ENCODE measurements around the gene RAPGEF6.
"Not testable (repeated sequence)": the region's sequence is repeated elsewhere in the genome, so short reads cannot be mapped to it uniquely, and the experiment has no call there.

Gene RAPGEF6

DNA sequence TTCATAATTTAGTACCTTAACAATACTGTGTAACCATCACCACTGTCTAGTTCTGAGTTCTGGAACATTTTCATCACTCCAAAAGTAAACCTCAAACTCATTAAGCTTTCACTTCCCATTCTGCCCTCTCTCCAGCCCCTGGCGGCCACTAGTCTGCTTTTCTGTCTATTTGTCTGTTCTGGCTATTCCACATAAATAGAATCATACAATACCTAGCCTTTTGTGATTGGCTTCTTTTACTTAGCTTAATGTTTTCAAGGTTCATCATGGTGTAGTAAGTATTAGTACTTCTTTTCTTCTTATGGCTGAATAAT lies 138.7 kb downstream of the RAPGEF6 start:
- no peak for DNase-seq (ENCODE audit: low read depth)

DNA sequence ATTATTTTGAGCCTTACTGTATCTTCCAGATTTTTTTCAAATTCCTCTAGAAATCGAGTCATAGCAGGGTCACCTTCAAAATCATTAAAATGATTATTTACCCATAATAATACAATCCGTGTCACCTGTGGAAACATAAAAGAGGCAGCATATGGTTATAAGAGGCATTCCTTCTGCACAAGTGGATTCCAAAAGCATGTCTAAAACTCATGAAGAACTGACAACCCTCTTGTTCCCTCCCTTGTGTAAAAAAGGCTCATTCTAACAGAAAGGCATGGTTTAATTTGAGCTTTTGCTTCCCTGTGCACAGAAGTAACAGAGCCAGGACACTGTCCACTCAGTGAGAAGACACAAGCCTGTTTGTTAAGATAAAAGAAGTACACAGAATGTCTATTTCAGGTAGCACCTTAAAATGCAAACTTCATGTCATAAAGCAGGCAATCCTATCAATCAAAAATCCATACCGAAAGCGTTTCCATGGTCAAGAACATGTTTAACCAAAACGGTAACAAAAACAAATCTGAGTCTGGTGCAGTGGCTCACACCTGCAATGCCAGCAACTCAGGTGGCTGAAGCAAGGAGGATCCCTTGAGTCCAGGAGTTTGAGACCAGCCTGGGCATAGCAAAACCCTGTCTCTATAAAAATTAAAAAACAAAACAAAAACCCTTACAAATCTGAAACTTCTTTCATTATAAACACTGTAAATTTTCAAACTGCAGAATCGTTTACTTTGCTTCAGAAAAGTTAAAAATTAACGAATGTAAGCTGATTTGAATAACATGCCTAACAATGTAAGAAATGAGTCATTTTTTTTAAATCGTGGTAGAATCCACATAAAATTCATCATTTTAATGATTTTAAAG lies 139.3 kb downstream of the RAPGEF6 start:
- no peak for DNase-seq (ENCODE audit: low read depth)

DNA sequence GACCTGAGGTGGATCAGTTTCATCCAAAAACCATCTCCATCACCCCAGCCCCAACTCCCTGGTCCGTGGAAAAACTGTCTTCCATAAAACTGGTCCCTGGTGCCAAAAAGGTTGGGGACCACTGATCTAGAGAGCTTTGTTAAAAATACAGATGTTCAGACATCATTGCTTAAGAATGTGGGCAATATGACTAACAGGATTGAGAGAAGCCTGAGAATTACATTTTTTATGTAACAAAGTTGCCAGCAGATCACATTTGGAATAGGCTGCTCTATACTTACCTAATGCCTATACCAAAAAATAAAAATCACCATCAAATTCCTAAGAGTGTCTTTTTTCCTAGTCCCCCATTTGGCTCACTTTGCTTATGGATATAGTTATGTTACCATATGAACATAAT lies 143.3 kb downstream of the RAPGEF6 start:
- DNase-seq (ENCODE audit: low read depth) = no peak

DNA sequence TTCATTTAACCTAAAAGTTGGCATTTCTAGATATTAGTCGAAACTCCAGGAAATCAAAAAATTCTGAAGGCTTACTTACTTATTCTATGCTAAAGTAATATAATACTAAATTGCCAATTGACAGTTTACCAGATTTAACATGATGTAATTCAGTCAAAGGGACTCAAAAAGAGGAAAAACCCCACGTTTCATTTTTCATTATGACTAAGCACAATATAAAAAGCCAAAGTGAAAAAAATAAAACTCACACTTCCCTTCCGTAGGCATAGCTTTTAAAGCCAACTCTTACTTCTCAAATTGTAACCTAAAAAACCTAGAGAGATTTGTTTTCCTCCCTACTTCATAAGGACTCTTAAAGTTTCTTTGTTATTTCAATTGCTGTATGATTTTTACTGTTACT lies 146.6 kb downstream of the RAPGEF6 start:
- DNase-seq (ENCODE audit: low read depth) = no peak

DNA sequence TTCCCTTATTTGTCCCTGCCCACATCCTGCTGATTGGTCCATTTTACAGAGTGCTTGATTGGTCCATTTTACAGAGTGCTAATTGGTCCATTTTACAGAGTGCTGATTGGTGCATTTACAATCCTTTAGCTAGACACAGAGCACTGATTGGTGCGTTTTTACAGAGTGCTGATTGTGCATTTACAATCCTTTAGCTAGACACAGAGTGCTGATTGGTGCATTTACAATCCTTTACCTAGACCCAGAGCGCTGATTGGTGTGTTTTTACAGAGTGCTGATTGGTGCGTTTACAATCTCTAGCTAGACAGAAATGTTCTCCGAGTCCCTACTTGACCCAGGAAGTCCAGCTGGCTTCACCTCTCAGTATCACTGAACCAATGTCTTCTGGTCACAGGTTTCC lies 147.7 kb downstream of the RAPGEF6 start:
- DNase-seq (ENCODE audit: low read depth) = not testable (repeated sequence)

DNA sequence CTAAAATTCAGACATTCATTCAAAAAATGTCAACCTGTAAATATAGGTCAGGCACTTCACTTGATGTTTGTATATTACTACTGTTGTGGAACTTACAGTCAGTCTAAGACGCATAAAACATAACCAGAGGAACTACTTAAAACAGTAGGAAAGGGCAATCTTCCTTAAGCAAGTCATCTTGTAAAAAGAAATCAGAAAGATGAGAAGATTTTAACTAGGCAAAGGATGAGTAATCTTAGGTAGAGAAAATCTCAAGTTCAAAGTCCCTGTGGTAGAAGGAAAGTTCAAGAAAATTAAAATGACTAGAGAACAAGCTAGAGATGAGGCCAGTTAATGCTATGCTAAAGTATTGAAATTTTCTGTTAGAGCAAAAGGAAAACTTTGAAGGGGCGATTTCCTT lies 152.4 kb downstream of the RAPGEF6 start:
- DNase-seq (ENCODE audit: low read depth) = no peak

DNA sequence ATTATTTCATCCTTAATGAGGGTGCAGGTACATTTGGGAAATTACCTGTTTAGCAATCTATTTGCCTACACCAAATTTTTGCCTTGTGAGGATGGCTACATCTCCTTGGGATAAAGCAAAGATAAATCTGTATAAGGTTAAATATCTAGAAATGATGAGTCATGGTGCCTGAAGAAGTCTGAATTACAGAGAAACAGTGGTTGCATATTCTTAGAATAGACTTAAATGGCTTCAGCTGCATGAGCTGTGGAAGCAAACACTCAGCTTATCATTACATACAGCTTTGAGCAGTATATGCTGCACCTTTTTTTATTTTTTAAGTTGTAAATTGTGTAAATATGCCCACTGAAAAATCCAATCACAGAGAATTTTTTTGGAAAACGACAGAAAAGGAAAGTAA lies 153.5 kb downstream of the RAPGEF6 start:
- DNase-seq (ENCODE audit: low read depth) = no peak

DNA sequence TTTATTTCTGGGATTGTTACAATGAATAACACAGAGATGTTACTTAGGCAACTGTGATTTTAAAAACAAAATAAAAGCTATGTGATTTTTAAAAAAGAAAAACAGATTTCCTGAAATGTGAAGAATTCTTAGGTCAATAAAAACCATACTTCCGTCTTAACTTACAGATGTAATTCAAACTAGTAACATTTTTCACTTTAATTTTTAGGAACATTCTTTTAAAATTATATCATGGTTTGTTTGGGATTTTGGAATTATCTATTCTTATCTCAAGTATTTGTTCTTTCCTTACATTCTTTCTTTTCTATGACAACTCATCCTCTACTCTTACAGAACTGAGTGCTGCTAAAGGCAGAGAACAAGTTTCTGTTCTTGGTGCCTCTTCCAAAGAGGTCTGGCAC lies 159.5 kb downstream of the RAPGEF6 start:
- no peak for DNase-seq (ENCODE audit: low read depth)

DNA sequence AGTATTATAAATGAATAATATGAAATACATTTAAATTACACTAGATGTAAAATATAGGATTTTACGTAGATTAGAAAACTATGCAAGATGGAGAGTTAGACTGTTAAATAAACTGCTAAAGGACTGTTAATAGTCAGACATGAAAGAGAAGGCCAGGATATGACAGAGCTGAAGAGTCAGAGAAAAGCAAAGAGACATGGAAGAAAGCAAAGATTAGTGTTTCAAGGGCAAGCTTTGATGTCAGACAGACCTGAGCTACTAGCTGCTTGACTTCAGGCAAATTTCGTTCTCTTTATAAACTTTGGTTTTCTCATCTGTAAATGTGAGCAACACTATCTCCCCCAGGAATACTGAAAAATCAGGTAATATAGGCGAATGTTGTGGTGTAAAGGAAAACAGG lies 161.3 kb downstream of the RAPGEF6 start:
- no peak for DNase-seq (ENCODE audit: low read depth)

DNA sequence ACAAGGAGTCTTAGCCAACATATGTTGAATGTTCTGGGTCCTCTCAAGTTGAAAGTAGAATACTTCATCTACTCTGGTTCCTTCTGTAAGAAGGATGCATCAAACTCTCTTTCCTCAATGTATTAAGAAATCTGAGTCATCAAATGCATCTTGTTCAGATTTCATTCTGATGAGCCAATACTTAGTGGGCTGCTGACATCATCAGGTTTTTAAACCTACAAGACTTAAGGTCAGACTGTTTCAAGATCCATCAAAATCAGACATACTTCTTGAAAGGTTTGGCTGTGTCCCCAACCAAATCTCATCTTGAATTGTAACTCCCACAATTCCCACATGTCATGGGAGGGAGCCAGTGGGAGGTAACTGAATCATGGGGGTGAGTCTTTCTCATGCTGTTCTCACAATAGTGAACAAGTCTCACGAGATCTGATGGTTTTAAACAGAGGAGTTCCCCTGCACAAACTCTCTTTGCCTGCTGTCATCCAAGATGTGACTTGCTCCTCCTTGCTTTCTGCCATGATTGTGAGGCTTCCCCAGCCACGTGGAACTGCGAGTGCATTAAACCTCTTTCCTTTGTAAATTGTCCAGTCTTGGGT lies 168.8 kb downstream of the RAPGEF6 start:
- no peak for DNase-seq (ENCODE audit: low read depth)

DNA sequence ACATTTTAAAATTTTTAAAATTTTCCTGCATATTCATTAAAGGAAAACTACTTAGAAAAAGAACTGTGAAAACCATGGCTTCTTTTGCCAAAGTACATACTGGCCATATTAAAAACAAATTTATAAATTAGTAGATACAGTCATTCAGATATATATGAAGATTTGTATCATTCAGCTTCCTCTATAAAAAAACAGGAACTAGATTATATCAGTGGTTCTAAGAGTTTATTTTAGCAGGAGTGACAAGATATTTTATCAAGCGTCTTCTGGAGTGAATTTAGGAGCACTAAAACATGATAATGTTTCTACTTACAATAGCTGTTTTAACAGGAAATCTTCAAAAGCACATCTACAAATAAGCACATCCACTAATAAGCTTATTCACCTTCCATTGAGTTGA lies 171.4 kb downstream of the RAPGEF6 start:
- no peak for DNase-seq (ENCODE audit: low read depth)

DNA sequence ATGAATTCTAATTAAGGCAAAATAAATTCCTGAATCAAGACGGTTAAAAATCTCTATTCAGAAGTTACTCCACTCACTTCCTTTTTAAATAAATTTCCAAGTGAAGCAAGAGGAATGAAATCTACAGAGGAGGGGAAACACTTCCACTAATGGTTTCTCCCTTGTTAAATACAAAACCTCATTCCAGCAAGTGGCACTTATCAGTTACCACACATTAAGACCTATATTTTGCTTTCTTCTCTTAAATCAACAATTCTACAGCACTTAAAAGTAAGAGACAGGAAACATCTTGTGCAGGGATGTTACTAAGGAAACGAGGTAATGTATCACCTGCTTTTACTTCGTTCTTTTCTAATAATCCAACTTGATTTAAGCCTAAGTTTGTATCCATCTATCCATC lies 172.6 kb downstream of the RAPGEF6 start:
- DNase-seq (ENCODE audit: low read depth) = no peak

DNA sequence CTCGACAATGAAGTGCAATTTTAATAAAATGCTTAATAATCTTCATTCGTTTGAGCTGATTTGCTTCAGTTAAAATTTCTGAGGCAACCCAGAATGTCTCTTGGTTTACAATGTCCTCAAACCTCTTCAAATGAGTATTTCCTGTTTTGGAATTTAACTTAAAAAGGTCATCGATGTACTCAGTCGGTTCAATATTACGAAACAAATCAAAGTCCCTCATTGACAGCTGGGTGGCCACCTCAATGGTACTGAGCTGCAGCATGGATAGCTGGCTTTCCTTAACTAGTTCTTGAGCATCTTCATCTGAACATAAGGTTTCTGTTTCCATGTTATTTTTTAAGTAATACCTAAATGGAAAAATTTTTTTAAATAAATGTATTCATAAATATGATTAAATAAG lies 173.3 kb downstream of the RAPGEF6 start:
- DNase-seq (ENCODE audit: low read depth) = no peak

DNA sequence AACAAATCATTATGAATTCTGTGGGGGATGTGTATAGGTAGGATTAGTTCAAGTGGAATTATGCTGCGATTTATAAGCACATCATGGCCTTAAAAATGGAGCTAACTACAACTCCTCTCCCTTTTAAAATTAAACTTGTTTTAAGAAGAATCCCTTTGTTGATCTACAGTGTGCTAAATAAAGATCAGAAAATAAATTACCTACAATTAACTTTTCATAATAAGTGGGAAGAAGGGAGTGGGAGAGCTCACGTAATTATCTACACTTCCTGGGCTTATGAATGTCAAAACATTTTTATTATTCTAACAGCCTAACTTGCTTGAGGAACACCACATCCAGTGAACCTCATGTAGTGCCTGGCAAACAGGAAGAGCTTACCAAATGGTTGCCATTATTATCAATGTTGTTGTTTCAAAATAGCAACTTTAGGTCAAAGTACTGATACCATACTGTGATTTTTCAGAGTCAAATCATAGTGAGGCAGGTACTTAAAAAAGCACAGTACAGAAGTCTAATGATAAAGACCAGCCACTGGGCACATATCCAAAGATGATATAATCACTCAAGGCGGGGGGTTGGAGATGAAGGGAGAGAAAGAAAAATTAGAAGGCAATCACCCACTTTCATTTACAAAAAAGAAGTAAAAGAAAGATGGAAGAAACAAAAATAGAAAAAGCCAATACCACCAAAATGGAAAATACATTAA lies 174.0 kb downstream of the RAPGEF6 start:
- DNase-seq (ENCODE audit: low read depth) = no peak

DNA sequence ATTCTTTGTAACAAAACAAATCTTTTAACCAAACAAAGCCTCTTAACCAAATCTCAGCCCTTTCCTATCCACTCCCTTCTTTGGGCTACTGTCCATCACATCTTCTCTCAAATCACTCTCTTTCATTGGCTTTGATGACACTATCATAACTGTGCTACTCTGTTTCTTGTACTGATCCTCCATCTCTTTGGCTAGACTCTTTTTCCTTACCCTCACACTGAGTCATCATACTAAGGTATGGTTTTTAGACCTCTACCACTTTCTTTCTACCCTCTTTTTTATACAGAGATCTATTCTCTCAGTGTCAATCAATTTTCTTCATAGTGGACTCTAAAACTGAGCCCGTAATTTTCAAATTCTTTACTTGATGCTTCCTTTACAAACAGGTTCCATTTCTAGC lies 174.9 kb downstream of the RAPGEF6 start:
- DNase-seq (ENCODE audit: low read depth) = no peak

DNA sequence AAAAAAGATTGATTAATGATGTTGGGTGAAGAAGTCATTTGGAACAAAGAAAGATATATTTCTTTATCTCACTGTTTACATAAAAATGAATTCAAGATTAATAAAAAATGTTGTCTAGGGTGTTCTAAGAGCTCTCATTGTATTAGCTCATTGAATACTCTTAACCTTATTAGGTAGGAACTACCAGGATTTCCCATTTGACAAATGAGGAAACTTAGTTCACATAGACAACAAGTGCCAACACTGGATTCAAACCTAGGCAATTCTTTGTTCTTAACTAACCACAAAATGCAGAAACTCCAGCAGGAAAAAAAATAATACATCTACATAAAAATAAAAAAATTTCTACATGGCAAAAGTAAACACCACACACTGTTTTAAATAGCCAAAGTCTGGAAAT lies 175.8 kb downstream of the RAPGEF6 start:
- no peak for DNase-seq (ENCODE audit: low read depth)

DNA sequence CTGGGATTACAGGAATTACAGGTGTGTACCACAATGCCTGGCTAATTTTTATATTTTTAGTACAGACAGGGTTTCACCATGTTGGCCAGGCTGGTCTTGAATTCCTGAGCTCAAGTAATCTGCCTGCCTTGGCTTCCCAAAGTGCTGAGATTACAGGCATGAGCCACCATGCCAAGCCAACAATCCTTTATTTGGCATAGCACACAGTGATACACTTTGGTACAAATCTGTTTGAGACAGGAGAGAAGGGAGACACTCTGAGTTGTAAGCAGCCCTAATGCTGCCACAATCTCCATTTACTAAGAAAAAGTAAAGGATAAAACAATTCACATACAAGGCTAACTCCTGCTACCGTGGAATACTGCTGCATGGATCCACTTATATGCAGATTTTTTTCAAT lies 177.8 kb downstream of the RAPGEF6 start:
- no peak for DNase-seq (ENCODE audit: low read depth)

DNA sequence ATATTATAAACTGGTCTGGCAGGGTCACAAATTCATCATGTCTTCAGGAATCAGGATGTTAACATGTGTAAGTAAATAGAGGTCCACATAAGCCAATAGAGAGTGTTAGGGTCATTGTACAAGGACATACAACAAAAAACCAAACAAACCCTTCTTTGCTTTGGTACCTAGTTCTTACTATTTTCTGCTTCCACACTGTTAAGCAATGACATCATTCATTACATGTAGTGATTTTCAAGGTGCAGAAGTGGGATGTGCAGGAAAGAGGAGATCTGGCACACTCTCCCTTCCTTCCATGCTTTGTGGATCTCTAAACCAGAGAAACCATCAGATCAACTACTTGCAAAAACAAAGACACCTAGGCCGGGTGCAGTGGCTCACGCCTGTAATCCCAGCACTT lies 184.1 kb downstream of the RAPGEF6 start:
- DNase-seq (ENCODE audit: low read depth) = no peak

DNA sequence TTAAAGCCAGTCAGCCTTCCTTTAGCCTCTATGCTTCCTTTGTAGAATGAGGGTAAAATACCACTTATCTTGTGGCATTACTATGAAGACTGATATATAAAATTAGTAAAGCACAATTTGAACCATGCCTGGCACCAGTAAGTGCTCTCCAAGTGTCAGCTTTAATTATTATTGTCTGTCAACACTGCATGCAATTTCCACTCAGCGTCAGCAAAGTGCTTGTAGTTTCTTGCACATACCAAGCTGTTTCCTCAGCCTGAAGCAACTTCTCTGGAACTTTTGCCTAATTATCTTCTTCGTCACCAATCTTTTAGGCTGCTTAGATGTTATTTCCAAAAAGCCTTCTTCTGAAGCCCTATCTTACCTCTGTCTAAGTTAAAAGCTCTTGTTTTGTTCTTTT lies 193.8 kb downstream of the RAPGEF6 start:
- no peak for DNase-seq (ENCODE audit: low read depth)

DNA sequence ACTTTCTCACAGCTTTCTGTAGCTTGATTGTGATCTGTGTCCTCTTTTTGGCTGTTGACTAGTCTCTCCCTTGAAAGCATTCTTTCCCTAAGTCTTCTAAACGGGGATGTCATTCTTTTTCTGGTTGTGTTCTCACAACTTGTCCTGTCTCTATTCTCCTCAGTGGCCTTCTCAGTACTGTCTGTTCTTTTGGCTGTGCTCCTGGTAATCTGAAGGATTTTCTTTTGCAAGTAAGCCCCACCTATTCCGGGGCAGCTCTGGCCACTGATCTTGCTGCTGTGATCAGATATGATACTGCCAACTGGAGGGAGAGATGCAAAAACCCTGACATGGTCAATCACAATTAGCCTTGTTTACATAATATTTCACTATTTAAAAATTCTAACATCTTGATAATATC lies 198.9 kb downstream of the RAPGEF6 start:
- no peak for DNase-seq (ENCODE audit: low read depth)

DNA sequence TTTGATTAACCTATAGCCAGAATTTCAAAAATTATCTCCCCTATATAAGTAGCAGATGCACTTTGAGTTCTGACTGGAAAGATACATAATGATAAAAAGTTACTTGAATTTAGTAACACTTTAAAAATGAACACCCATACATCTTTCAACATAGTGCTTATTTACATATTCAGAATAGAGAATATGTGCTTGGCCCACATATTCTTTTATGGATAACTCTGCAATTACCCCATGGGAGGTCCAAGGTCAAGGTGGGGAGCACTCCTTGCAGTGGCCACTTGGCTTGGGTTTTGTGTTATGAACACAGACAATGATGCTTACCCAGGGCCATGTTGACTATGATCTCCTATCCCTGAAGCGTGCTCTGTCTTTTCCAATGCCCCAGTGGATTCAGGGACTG lies 201.9 kb downstream of the RAPGEF6 start:
- no peak for DNase-seq (ENCODE audit: low read depth)

DNA sequence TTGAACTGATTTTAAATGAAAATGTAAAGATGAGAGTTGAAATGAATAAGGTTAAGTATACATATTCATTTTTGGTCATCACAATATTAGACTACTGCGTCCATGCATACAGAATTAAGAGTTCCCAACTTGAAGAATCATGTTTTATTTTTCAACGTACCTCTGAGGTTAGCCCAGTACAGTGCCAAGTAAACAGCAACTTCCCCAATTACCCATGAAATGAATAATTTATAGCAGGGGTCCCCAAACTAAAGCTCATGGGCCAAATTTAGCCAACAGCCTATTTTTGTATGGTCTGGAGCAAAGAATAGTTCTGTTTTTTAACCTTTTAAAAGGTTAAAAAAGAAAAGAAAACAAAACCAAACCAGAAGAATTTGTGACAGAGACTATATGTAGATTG lies 203.2 kb downstream of the RAPGEF6 start:
- no peak for DNase-seq (ENCODE audit: low read depth)

DNA sequence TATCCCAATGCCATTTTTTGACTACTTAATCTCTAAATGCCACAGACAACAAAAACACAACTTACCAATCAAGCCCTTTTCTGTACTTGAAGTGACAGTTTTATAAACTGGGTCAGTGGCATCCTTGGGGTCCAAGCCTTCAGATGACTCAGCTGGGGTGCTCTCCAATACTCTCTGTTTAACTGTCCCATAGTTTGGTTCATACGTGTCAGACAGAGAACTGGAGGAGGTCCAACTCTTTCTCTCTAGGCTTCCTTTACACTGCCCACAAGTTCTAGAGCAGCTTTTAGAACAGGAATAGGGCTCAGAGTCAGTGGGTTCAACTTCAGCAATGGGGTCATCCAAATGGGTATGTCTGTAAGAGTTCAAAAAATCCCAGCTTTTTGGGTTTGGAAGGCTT lies 204.2 kb downstream of the RAPGEF6 start:
- no peak for DNase-seq (ENCODE audit: low read depth)

DNA sequence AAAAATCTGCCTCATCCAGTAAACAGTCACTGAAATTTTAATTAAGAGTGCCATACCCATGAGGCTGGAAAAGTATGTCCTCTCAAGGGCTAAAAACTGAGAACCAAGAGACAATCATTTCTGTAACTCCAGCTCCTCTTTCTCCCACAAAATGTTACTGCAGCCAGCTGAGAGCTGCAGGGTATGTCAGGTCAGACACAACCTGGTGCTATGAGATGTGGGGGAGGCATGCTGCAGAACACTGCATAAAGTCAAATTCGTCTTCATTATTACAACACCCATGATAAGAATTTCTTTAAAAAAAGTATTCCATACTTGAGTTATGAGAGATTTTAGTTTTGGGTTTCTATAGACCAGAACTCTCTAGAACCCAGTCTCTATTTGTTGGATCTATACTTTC lies 209.0 kb downstream of the RAPGEF6 start:
- DNase-seq (ENCODE audit: low read depth) = no peak

Measured in stimulated activated CD8-positive, alpha-beta memory T cell treated with anti-CD3 and anti-CD28 coated beads, Interleukin-12 subunit alpha, Interleukin-12 subunit beta, amount 100 ng/mL, for 4 hours (primary cell).